Gastroesophageal sphincter (tissue), 3 donors: ENCODE measurements around the gene SPAAR.

Experiments used
- CTCF ChIP-seq, 4 experiments: fragments of 200-600 bp in 2 of 4; fragments of 450-650 bp in 2 of 4; sonication (generic) in 1 of 4; IDR thresholded peaks; one replicate each; pipeline ENCODE4 v1.5.1; 2017 to 2019; ENCODE audit warnings: antibody characterized with exemption in 4 of 4, mild to moderate bottlenecking in 2 of 4, moderate library complexity in 2 of 4
- POLR2A ChIP-seq, 2 donors: fragments of 450-650 bp; IDR thresholded peaks; one replicate each; pipeline ENCODE4 v1.6.1; 2017; ENCODE audit warnings: antibody characterized with exemption in 2 of 2, mild to moderate bottlenecking in 2 of 2, moderate library complexity in 1 of 2
- POLR2AphosphoS5 ChIP-seq: sonication (generic); formaldehyde crosslinking; IDR thresholded peaks from one replicate; pipeline ENCODE4 v1.6.1; 2017; ENCODE audit warnings: antibody characterized with exemption

- no peak for TF ChIP-seq CTCF (IDR thresholded peaks at IDR 0.05)
- no peak for TF ChIP-seq POLR2AphosphoS5
- TF ChIP-seq POLR2A (IDR thresholded peaks at IDR 0.05) = no peak
These were observed 27.9 kb downstream of the SPAAR start for GRCh38 chr9:35937227-35937626.
